Hepatocyte (in vitro differentiated cells): ENCODE results near the gene COL5A1.

Source experiments
- CTCF ChIP-seq: fragments of 200-600 bp; sonication (generic); IDR thresholded peaks from 2 replicates; pipeline ENCODE4 v1.5.1; 2016; ENCODE audit warnings: antibody characterized with exemption, mild to moderate bottlenecking; ENCODE audit not compliant: poor library complexity
- EZH2 ChIP-seq: fragments of 200-600 bp; sonication (generic); IDR thresholded peaks from 2 replicates; pipeline ENCODE4 v1.6.1; 2016; ENCODE audit warnings: antibody characterized with exemption, mild to moderate bottlenecking, borderline replicate concordance
- EZH2phosphoT487 ChIP-seq: fragments of 200-600 bp; sonication (generic); IDR thresholded peaks from one replicate; pipeline ENCODE4 v1.6.1; 2018; ENCODE audit warnings: antibody characterized with exemption, mild to moderate bottlenecking, low read depth, moderate library complexity; ENCODE audit not compliant: unreplicated experiment, severe bottlenecking

- TF ChIP-seq CTCF (no peak), EZH2 (no peak), EZH2phosphoT487 (no peak)
These were observed 214.3 kb downstream of the COL5A1 start for GRCh38 chr9:134855900-134856377.
